Loucy (cell line): Measurements from ENCODE around the gene LTF.

ENCODE experiments used
- EZH2phosphoT487 ChIP-seq: fragments of 200-600 bp; IDR thresholded peaks from 2 replicates; pipeline ENCODE4 v1.6.1; 2018; ENCODE audit warnings: antibody characterized with exemption, mild to moderate bottlenecking, moderate library complexity, borderline replicate concordance
- TF ChIP-seq, protein P1 (sequence below): fragments of 200-600 bp; sonication (generic); conservative IDR thresholded peaks from 2 replicates; pipeline ENCODE4 v1.5.1; 2014; ENCODE audit warnings: mild to moderate bottlenecking, antibody characterized with exemption, low read length

DNA sequence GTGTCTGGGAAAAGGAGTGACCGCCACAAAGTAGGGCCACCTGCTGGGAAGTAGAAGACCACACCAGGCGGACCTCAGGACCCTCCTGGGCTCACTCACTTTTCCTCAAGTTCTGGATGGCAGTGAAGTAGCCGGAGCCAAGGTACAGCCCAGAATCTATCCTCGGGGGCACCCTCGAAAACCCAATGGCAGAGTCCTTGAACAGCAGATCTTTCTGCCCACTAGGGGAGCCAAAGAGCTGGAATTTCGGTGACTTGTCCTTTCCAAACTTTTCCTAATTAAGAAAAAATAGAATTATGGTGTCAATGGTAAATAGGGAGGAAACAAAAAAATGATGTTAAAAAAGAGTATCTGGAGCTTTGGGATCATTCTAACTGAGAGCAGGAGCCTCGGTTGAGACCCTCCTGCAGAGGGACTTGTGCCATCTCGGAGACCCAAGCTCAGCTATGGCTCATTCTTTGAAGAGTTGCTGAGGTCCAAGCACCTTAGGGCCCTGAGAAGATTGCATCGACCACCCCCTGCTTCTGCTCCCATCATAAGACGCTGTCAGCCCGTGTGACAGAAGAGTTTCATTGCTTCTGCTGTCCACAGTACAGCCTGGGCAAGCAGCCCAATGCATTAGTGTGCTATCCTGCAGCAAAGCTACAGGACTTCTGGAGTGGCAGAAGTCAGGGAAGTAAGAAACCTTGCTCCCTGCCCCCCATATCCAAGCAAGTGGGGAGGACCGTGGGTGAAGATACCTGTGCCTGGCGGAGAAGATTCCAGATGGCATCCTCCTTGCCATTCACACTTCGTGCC is 14.8 kb downstream of the LTF start:
- TF ChIP-seq, protein P1, sequence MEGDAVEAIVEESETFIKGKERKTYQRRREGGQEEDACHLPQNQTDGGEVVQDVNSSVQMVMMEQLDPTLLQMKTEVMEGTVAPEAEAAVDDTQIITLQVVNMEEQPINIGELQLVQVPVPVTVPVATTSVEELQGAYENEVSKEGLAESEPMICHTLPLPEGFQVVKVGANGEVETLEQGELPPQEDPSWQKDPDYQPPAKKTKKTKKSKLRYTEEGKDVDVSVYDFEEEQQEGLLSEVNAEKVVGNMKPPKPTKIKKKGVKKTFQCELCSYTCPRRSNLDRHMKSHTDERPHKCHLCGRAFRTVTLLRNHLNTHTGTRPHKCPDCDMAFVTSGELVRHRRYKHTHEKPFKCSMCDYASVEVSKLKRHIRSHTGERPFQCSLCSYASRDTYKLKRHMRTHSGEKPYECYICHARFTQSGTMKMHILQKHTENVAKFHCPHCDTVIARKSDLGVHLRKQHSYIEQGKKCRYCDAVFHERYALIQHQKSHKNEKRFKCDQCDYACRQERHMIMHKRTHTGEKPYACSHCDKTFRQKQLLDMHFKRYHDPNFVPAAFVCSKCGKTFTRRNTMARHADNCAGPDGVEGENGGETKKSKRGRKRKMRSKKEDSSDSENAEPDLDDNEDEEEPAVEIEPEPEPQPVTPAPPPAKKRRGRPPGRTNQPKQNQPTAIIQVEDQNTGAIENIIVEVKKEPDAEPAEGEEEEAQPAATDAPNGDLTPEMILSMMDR = peak; percentile 85
- no peak for TF ChIP-seq EZH2phosphoT487
